ENCODE results near the gene ATG2B.
A peak's percentile ranks its signal among the peaks of the same experiment; 100 is the strongest.

ATG2B gene

GRCh38 chr14:96362965-96363750 lies at the start of gene ATG2B, which contains the start of gene GSKIP:
Gene ATG2B (minus strand): TSS chr14:96363341. CDS start chr14:96362976, 365 bp downstream.
Gene GSKIP (plus strand): TSS chr14:96363526. CDS start chr14:96382248, 18,722 bp downstream.
- peak within 1 kb of the TSS; percentile 76 to 99 (median 91) for H3K27ac ChIP-seq

GRCh38 chr14:96410119-96410518 lies 47.0 kb upstream of the ATG2B start:
- Histone ChIP-seq H3K27ac (no peak overlapping the region), H3K4me3 (no peak overlapping the region)

More at GRCh38 chr14:96362965-96363750, at the start of gene ATG2B, which contains the start of gene GSKIP:
- peak within 1 kb of the TSS; percentile 66 to 100 (median 97) for H3K4me3 ChIP-seq

GRCh38 chr14:96409701-96410100 lies 46.6 kb upstream of the ATG2B start:
- Histone ChIP-seq H3K4me3 (no peak overlapping the region), H3K27ac (no peak overlapping the region)

GRCh38 chr14:96408608-96409007 lies 45.5 kb upstream of the ATG2B start:
- Histone ChIP-seq H3K4me3 (no peak overlapping the region), H3K27ac (no peak overlapping the region)

GRCh38 chr14:96407935-96408570 lies 44.9 kb upstream of the ATG2B start:
- Histone ChIP-seq H3K27ac (no peak overlapping the region), H3K4me3 (no peak overlapping the region)

- Histone ChIP-seq H3K4me3 (no peak overlapping the region), H3K27ac (no peak overlapping the region)
These were observed 42.5 kb upstream of the ATG2B start for GRCh38 chr14:96405677-96406076.

GRCh38 chr14:96403409-96403808 lies 40.3 kb upstream of the ATG2B start:
- Histone ChIP-seq H3K27ac (peak overlapping the region in 4 of 21 experiments; percentile 8 to 44 (median 24)), H3K4me3 (no peak overlapping the region)

- Histone ChIP-seq H3K27ac (no peak overlapping the region), H3K4me3 (no peak overlapping the region)
These were observed 37.4 kb upstream of the ATG2B start for GRCh38 chr14:96400495-96400894.

- Histone ChIP-seq H3K27ac (no peak overlapping the region), H3K4me3 (no peak overlapping the region)
These were observed 36.3 kb upstream of the ATG2B start for GRCh38 chr14:96399405-96399804.

- Histone ChIP-seq H3K4me3 (no peak overlapping the region), H3K27ac (no peak overlapping the region)
These were observed 35.8 kb upstream of the ATG2B start for GRCh38 chr14:96398921-96399320.

- no peak overlapping the region for H3K4me3 ChIP-seq
- H3K27ac ChIP-seq: no peak overlapping the region
These were observed 35.3 kb upstream of the ATG2B start for GRCh38 chr14:96398432-96398831.

GRCh38 chr14:96394047-96394815 lies 31.1 kb upstream of the ATG2B start:
- H3K4me3 ChIP-seq: no peak overlapping the region
- H3K27ac ChIP-seq: no peak overlapping the region

GRCh38 chr14:96393071-96393691 lies 30.0 kb upstream of the ATG2B start:
- Histone ChIP-seq H3K27ac (no peak overlapping the region), H3K4me3 (no peak overlapping the region)

GRCh38 chr14:96391293-96392118 lies 28.4 kb upstream of the ATG2B start:
- H3K4me3 ChIP-seq: peak overlapping the region; percentile 35 to 83 (median 69)
- H3K27ac ChIP-seq: peak overlapping the region in 19 of 21 experiments; percentile 15 to 91 (median 63)

- peak overlapping the region in 14 of 21 experiments; percentile 14 to 84 (median 70) for H3K27ac ChIP-seq
- H3K4me3 ChIP-seq: peak overlapping the region; percentile 35 to 83 (median 69)
These were observed 27.8 kb upstream of the ATG2B start for GRCh38 chr14:96390965-96391292.

- Histone ChIP-seq H3K27ac (no peak overlapping the region), H3K4me3 (no peak overlapping the region)
These were observed 22.2 kb upstream of the ATG2B start for GRCh38 chr14:96385385-96385784.

- H3K27ac ChIP-seq: no peak overlapping the region
These were observed 21.6 kb upstream of the ATG2B start for GRCh38 chr14:96384740-96385139.

GRCh38 chr14:96384053-96384452 lies 20.9 kb upstream of the ATG2B start:
- H3K4me3 ChIP-seq: no peak overlapping the region
- H3K27ac ChIP-seq: no peak overlapping the region

More at GRCh38 chr14:96384740-96385139, 21.6 kb upstream of the ATG2B start:
- no peak overlapping the region for H3K4me3 ChIP-seq

- no peak overlapping the region for H3K4me3 ChIP-seq
- H3K27ac ChIP-seq: no peak overlapping the region
These were observed 20.3 kb upstream of the ATG2B start for GRCh38 chr14:96383445-96383844.
